MM.1S (cell line): ENCODE results near the gene CUL7.
A peak's percentile ranks its signal among the peaks of the same experiment; 100 is the strongest.

Experiments
- DNase-seq: peaks from one replicate; pipeline ENCODE4 v3.0.0-alpha.2; 2015
- H2AFZ ChIP-seq: fragments of 300-600 bp; sonication (generic); 2 replicates; pipeline ENCODE4 v1.6.0; 2016; ENCODE audit warnings: antibody characterized with exemption, low read length
- H3F3A ChIP-seq: fragments of 300-600 bp; sonication (generic); 2 replicates; pipeline ENCODE4 v1.6.1; 2016; ENCODE audit warnings: mild to moderate bottlenecking, antibody characterized with exemption, low read length, moderate library complexity, mixed read lengths; ENCODE audit not compliant: insufficient read depth
- H3K27ac ChIP-seq: fragments of 300-600 bp; sonication (generic); 2 replicates; pipeline ENCODE4 v1.5.1; 2016; ENCODE audit warnings: mild to moderate bottlenecking, low read length
- H3K27me3 ChIP-seq: fragments of 300-600 bp; sonication (generic); replicated peaks from 2 replicates; pipeline ENCODE4 v1.6.0; 2016; ENCODE audit warnings: low read length; ENCODE audit not compliant: insufficient read depth
- H3K36me3 ChIP-seq: fragments of 300-600 bp; sonication (generic); replicated peaks from 2 replicates; pipeline ENCODE4 v1.6.1; 2016; ENCODE audit warnings: mild to moderate bottlenecking, low read length, mixed read lengths; ENCODE audit not compliant: insufficient read depth
- H3K4me1 ChIP-seq: fragments of 300-600 bp; sonication (generic); 2 replicates; pipeline ENCODE4 v1.6.1; 2016; ENCODE audit warnings: low read length, mixed read lengths
- H3K4me2 ChIP-seq: fragments of 300-600 bp; sonication (generic); 2 replicates; pipeline ENCODE4 v1.6.0; 2016; ENCODE audit warnings: low read depth, low read length
- H3K4me3 ChIP-seq: fragments of 300-600 bp; sonication (generic); 2 replicates; pipeline ENCODE4 v1.5.1; 2016; ENCODE audit warnings: low read length, mixed read lengths
- H3K79me2 ChIP-seq: fragments of 300-600 bp; sonication (generic); 2 replicates; pipeline ENCODE4 v1.6.1; 2016; ENCODE audit warnings: mixed run types, low read length, mixed read lengths
- H3K9ac ChIP-seq: fragments of 300-600 bp; sonication (generic); 2 replicates; pipeline ENCODE4 v1.6.1; 2016; ENCODE audit warnings: low read length, mixed read lengths
- H3K9me2 ChIP-seq: fragments of 300-600 bp; sonication (generic); replicated peaks from 2 replicates; pipeline ENCODE4 v1.6.1; 2016; ENCODE audit warnings: mild to moderate bottlenecking, low read length, mixed read lengths; ENCODE audit not compliant: insufficient read depth
- H3K9me3 ChIP-seq: fragments of 300-600 bp; sonication (generic); replicated peaks from 2 replicates; pipeline ENCODE4 v1.6.1; 2016; ENCODE audit warnings: mild to moderate bottlenecking, low read length, mixed read lengths; ENCODE audit not compliant: insufficient read depth
- H4K20me1 ChIP-seq: fragments of 300-600 bp; sonication (generic); 2 replicates; pipeline ENCODE4 v1.6.1; 2016; ENCODE audit warnings: mild to moderate bottlenecking, low read length, moderate library complexity, mixed read lengths; ENCODE audit not compliant: insufficient read depth
- EZH2 ChIP-seq: fragments of 300-600 bp; sonication (generic); optimal IDR thresholded peaks from 2 replicates; pipeline ENCODE3; 2017; ENCODE audit warnings: low read depth, mild to moderate bottlenecking, antibody characterized with exemption, low read length, mixed read lengths
- EZH2phosphoT487 ChIP-seq: fragments of 300-600 bp; sonication (generic); IDR thresholded peaks from 2 replicates; pipeline ENCODE4 v1.6.1; 2018; ENCODE audit warnings: antibody characterized with exemption, low read length
- TF ChIP-seq, protein P1 (sequence below): fragments of 300-600 bp; sonication (generic); IDR thresholded peaks from 2 replicates; pipeline ENCODE4 v1.5.1; 2016; ENCODE audit warnings: antibody characterized with exemption, low read length, mixed read lengths

Gene CUL7

DNA sequence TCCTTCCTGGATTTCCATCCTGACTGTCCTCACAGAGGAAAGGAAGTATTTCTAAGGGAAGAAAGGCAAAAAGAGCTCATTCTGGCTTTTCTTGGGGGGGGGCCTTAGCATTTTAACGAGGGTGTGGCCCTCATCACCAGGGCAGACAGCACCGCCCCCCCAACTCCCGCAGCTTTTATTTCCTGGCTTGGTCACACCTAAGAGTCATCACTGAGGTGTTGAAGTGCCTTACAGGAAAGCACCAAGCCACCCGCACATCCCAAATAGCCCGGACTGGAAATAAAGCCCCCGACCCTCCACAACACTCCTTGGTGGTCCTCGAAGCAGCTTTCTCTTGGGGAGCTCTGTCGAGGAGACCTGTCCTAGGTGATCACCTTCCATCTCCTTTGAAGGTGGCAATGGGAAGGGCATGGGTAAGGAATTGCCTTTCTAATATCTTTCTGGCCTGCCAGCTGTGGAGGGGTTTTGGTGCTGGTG, 23.7 kb upstream of the CUL7 start:
- Histone ChIP-seq H3K27me3 (peaks cover 21% of the 10 kb centered on the region), H3K36me3 (no peaks in the 10 kb centered on the region), H3F3A (no peaks in the 10 kb centered on the region), H3K4me2 (no peak overlapping the region), H3K79me2 (no peaks in the 10 kb centered on the region), H3K9me2 (no peaks in the 10 kb centered on the region), H4K20me1 (no peaks in the 10 kb centered on the region), H3K9ac (no peak overlapping the region), H3K27ac (no peak overlapping the region), H3K4me3 (no peak overlapping the region), H2AFZ (no peak overlapping the region), H3K9me3 (no peaks in the 10 kb centered on the region), H3K4me1 (peaks cover 3% of the 10 kb centered on the region)
- TF ChIP-seq EZH2phosphoT487, result no peak
- TF ChIP-seq, protein P1, sequence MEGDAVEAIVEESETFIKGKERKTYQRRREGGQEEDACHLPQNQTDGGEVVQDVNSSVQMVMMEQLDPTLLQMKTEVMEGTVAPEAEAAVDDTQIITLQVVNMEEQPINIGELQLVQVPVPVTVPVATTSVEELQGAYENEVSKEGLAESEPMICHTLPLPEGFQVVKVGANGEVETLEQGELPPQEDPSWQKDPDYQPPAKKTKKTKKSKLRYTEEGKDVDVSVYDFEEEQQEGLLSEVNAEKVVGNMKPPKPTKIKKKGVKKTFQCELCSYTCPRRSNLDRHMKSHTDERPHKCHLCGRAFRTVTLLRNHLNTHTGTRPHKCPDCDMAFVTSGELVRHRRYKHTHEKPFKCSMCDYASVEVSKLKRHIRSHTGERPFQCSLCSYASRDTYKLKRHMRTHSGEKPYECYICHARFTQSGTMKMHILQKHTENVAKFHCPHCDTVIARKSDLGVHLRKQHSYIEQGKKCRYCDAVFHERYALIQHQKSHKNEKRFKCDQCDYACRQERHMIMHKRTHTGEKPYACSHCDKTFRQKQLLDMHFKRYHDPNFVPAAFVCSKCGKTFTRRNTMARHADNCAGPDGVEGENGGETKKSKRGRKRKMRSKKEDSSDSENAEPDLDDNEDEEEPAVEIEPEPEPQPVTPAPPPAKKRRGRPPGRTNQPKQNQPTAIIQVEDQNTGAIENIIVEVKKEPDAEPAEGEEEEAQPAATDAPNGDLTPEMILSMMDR, result no peak
- no peak for TF ChIP-seq EZH2
- no peak for DNase-seq

DNA sequence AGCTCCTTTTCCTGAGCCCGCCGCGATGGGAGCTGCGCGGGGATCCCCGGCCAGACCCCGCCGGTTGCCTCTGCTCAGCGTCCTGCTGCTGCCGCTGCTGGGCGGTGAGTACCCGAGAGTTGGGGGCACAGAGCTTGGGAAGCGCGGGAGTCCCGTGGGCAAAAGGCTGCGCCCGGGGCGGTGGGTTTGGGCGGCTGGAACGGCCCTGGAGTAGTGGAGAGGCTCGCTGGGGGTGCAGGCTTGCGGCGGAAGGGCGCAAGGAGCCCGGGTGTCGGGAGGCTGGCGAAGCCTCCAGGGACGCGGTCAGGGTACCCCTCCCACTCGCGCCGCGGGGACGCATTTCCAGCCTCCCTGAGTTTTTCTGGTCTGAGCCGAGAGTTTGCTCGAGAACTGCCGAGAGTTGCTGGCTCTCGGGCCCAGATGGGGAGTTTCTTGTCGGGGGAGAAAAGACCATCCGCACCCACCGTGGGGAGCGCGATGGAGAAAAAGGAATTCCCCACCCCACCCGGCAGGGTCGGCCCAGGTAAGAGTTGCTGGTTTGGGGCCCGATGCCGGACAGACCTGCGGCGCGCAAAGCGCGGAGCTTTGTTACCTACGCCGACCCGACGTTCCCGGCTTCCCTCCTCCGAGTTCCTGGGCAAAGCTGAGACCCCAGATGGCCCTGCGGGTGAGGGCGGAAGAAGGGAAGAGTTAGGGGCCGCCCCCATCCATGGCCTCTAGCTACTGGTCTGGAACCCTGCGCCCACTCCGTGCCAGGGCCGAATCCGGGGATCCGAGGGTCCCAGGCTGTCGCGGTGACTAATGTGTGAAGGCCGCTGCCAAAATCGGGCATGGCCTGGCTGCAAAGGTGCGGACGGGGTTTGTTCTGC, 23.0 kb upstream of the CUL7 start:
- Histone ChIP-seq H3K4me2 (peak overlapping the region; percentile 18; the same call in 1 of the 2 replicates), H2AFZ (no peak overlapping the region), H4K20me1 (no peaks in the 10 kb centered on the region), H3K9me2 (no peaks in the 10 kb centered on the region), H3K27me3 (peaks cover 21% of the 10 kb centered on the region), H3K27ac (no peak overlapping the region), H3K9me3 (no peaks in the 10 kb centered on the region), H3K9ac (no peak overlapping the region), H3K36me3 (no peaks in the 10 kb centered on the region), H3K4me3 (no peak overlapping the region; the same call in 1 of the 2 replicates), H3K4me1 (peaks cover 10% of the 10 kb centered on the region), H3K79me2 (no peaks in the 10 kb centered on the region), H3F3A (no peaks in the 10 kb centered on the region)
- DNase-seq, result no peak
- TF ChIP-seq, protein P1, result no peak
- peak; percentile 73 for TF ChIP-seq EZH2

DNA sequence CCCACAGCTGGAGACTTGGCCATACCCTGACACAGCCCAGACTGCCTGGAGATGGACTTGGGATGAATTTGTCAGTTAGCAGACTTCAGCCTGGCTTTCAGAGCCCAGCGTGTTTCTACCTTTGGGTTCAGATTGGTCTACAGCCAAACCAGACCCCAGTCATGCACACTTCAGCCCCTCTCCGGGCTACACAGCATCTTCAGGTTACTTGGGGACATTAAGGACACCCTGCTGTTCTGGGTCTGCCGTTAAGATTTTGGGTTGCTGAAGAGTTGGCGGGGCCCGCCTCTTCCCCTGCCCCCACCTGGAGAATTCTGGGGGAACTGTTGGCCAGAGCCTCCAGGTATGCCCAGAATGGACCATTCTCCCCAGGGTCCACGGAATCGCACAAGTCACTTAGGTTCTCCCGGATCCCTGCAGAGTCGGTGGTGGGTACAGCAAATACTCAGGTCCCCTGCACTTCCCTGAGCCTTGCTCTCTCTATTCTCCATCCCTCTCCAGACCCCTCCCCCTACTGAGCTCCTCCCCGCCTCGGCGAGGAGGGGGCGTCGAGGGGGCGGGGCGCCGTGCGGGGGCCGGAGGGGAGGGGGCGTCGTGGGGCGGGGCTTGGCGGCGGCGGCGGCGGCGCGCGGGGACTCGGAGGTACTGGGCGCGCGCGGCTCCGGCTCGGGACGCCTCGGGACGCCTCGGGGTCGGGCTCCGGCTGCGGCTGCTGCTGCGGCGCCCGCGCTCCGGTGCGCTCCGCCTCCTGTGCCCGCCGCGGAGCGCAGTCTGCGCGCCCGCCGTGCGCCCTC, 22.2 kb upstream of the CUL7 start, which contains the start of gene PTK7:
TSS of gene PTK7 (plus strand) at position 645 of the 794 bp plus-strand sequence. CDS start 175 bp downstream, outside the sequence.
- Histone ChIP-seq H3K36me3 (no peaks in the 10 kb centered on the region), H2AFZ (no peak within 1 kb of the TSS), H3K9ac (no peak within 1 kb of the TSS), H4K20me1 (no peaks in the 10 kb centered on the region), H3K9me3 (no peaks in the 10 kb centered on the region), H3K27ac (no peak within 1 kb of the TSS), H3K9me2 (no peaks in the 10 kb centered on the region), H3K4me1 (peaks cover 10% of the 10 kb centered on the region), H3K4me2 (peak within 1 kb of the TSS; percentile 18; the same call in 1 of the 2 replicates), H3K79me2 (no peaks in the 10 kb centered on the region), H3K4me3 (no peak within 1 kb of the TSS; the same call in 1 of the 2 replicates), H3F3A (no peaks in the 10 kb centered on the region), H3K27me3 (peaks cover 21% of the 10 kb centered on the region)
- no peak for TF ChIP-seq EZH2phosphoT487
- TF ChIP-seq, protein P1, result no peak
- TF ChIP-seq EZH2, result no peak
- DNase-seq, result no peak
